ENCODE results near the gene IPO9.
"Not testable (repeated sequence)": the region's sequence is repeated elsewhere in the genome, so short reads cannot be mapped to it uniquely, and the experiment has no call there.

The IPO9 gene

GRCh38 chr1:201850053-201850397 lies 21.1 kb downstream of the IPO9 start:
- no peak for DNase-seq

- DNase-seq = no peak
Observed at GRCh38 chr1:201851949-201852348, 23.0 kb downstream of the IPO9 start.

- DNase-seq = not testable (repeated sequence)
Observed at GRCh38 chr1:201856722-201857121, 27.8 kb downstream of the IPO9 start.

- no peak for DNase-seq
Observed at GRCh38 chr1:201859424-201859823, 30.5 kb downstream of the IPO9 start.

GRCh38 chr1:201861448-201861847 lies 32.5 kb downstream of the IPO9 start:
- no peak for DNase-seq

- DNase-seq = no peak
Observed at GRCh38 chr1:201870397-201870796, 41.4 kb downstream of the IPO9 start.

DNA sequence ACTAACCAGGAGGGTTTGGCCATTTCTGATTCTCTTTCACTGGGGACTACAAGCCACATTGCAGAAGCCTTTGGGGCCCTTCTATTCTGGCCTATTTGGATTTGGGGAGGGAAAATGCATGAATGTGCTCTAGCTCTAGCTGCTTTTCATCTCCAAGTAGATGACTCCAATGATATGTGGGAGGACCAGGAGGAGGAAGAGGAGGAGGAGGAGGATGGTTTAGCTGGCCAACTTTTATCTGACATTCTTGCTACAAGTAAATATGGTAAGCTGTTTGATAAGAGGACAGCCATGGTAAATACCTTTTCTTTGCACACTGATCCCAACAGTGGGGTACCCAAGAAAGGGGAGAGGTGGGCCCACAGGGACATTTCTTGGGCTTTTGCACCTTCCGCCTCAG lies 45.7 kb downstream of the IPO9 start:
- no peak for DNase-seq

DNA sequence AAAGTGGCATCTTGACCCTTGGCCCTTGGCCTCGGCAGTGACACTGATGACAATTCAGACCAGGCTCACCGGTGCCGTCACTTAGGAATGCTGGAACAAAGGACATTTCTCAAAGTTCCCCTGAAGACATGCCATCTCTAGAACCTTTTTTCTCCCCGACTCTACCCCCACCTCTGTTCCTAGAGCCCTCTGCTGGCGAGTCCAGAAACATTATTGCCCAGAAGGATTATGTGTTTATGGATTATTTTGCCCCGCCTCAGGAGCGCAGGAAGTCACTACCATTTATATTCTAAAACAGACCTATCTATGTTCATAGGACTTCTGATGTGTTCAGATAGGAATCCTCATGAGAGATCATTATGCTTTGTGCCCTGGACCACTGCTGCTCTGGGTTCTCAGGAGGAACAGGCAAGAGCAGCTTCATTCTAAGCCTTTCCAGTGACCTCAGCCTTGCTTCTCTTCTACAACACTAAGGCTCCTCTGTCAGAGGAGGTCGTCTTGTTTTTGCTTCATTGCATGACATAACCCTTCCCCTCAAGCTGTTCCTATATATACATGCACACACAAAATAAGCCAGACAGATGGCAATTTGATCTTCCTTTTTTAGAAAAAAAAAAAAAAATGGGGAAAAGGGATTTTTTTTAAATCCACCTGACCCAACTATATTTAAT lies 47.3 kb downstream of the IPO9 start:
- no peak for DNase-seq

- DNase-seq = no peak
Observed at GRCh38 chr1:201877877-201878401, 49.0 kb downstream of the IPO9 start.

GRCh38 chr1:201880928-201881571 lies 52.1 kb downstream of the IPO9 start:
- no peak for DNase-seq

DNA sequence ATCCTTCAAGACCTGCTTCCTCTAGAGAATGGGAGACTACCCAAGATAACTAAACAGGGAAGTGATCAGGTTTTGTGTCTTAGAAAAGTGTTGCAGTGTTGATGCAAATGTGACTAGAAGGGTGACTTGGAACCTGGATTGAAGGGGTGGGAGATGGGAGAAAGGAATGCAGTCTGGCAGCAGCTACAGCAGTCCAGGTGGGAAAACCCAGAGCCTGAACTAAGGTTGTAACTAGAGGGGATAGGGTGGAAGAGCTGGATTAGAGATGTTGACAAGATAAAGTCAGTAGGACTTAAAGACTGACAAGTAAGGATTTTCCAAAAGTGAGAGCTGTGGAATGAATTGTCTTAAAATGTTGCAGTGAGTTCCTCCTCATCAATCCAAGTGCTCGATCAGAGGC lies 52.7 kb downstream of the IPO9 start:
- peak; percentile 9 for DNase-seq

DNA sequence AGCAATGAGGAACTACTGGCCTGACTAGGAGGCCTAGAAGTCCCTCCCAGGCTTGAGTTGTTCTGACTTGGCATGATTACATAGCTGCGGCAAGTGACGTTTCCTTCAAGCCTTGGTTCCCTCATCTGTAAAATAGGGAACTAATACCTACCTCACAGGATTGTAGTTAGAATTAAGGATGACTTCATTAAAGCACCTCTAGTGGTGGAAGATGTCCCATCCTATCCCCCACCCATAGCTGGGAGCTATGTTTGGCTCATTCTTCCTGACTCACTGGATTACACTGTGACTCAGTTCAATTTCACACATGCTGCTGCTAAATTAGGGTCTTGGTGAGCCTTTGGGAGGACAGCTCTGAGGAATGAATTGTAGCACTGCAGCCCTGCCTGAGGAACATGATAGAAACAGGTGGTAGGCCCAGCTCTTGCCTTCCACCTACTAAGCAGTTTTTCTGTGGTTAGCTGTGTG lies 53.7 kb downstream of the IPO9 start:
- DNase-seq = peak; percentile 37

GRCh38 chr1:201883266-201883665 lies 54.3 kb downstream of the IPO9 start:
- no peak for DNase-seq

DNA sequence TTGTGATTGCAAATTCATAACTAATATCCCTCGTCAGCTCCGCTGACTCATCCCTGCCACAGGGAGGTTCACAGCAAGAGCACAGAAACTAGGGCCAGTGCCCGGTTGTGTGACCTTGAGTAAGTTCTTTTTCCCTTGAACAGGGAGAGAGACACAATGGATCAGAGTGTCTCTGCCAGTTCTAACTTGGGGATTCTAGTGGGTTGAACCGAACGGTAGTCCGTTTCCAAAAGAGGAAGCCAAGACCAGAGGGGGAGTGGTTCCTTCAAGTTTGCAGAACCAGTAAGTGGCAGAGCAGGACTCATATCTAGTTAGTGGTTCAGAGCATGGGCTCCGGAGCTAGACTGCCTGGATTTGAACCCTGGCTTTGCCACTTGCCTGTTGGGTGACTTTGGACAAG lies 54.8 kb downstream of the IPO9 start:
- no peak for DNase-seq

DNA sequence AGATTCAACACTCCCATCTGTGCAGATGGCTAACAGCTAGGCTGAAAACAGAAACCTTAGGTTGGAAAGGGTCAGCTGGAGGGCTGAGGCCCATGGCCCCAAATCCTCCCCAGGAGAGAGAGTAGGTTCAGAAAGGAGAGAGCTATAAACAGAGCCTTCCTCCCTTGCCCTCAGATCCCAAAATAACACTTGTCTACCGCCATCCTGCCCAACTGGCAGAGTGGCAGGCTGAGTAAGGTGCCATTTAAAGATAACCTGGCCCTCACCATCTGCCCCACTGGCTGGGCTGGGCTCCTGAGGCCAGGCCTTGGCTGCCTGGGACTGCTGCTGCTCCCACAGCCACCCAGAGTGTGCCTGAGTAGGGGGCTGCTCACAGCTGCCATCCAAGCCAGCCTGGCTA lies 55.5 kb downstream of the IPO9 start:
- no peak for DNase-seq

DNA sequence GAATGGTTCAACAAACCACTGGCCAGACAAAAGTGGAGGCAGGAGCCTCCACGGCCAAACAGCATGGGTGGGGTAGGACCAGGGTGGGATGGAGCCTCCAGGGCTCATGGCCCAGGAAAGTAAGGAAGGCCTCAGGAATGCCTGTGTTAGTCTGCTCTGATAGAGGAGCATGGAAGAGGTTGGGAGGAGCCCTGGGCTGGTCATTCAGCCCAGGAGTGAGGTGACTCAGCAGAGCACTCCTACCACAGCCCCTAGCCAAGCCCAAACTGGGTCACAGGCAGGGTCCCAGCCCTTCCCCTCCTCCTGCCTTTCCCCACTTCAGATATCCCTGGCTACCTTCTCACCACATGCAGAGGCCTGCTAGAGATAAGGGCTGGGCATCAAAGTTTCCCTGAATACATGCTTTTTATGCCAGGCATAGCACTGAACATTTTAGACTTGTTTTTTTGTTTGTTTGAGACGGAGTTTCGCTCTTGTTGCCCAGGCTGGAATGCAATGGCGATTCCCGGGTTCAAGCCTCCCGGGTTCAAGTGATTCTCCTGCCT lies 56.6 kb downstream of the IPO9 start:
- DNase-seq = no peak

DNA sequence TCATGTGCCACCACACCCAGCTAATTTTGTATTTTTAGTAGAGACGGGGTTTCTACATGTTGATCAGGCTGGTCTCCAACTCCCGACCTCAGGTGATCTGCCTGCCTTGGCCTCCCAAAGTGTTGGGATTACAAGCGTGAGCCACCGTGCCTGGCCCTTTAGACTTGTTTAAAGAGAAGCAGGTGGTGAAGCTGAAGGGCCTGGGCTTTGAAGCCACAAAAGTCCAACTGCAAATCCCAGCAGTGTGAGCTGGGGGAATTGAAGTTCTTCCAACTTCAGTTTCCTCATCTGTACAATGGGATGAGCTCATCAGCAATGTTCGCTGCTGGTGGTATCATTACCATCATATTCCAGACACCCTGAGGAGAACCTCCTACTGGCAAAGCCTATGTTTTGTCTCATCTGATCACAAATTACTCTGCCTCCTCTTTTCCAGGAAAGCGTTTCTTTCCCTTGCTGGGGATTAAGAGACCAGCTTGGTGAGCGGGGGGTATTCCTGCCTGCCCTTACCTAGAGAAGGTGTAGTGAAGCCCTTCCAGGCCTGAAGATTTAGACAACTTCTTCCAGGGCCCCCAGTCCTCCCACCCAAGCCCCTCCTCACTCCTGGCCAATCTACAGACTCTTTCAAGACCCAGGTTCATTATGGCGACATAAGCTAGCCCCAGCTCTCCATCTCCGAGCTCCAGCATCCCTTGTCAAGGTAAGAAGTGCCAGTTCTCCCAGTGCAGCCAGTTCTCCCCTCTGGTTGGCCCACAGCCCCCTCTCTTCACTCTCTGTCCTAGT lies 57.3 kb downstream of the IPO9 start:
- DNase-seq = no peak

DNA sequence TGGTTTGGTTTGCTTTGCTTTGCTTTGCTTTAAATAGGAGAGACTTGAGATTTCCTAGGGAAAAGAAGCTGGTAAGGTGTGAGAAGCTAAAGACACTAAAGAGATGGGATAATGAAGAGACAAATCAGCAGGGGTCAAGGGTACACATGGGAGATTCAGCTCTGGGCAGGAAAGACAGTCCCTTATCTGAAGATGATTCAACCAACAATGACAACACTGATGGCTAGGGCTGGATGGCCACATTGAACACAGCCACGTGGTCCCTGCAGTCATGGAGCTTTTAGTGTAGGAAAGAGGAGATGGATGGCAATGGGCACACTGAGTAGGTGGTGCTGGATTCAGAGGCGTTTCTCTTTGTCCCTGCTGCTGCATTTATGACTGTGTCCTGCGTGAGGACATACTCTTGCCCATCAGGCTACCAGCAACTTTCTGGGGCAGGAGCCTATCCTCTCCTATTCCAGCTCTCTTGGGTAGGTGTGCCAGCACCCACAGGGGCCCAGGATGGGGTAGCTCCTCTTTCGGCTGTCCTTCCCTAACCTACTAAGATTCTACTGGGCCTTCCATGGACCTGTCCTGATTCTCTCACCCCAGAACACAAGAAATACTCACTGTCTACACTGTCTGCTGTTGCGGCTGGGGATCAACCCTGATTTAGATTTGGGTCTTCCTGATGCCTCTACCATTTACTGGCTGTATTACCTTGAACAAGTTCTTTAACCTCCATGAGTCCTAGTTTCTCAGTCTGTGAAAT lies 58.3 kb downstream of the IPO9 start:
- DNase-seq = no peak

DNA sequence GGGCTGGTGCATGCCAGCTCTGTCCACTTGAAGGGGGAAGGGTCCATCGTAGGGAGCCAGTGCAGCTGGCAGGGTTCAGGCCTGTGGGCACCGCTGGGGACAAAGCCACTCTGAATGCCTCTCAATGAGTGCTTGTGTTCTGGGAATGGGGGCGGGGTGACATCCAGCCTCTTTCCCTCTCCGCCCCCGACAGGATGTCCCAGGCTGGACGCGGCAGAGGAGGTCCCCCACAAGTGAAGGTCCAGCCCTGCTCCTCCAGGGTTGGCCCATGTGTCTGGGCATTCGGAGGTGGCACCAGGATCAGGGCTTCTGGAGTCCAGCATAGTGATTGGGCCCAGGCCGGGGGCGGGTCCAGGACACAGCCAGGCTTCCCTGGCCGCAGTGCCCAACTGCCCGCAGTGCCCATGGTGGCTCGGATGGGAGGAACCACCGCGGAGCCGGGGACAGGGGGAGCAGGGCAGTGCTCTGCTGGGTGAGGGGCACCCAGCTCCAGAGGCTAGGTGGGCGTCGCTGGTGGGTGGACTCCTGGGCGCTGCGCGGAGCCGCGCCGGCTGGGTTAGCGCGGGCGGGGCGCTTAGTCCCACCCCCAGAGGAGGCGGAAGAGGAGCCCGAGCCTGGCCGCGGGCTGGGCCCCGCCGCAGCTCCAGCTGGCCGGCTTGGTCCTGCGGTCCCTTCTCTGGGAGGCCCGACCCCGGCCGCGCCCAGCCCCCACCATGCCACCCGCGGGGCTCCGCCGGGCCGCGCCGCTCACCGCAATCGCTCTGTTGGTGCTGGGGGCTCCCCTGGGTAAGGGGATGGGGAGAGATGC lies 59.5 kb downstream of the IPO9 start, which contains the start of gene SHISA4:
TSS of gene SHISA4 (plus strand) at position 617 of the 808 bp plus-strand sequence. CDS start at position 714, 97 bp downstream.
- DNase-seq = no peak

DNA sequence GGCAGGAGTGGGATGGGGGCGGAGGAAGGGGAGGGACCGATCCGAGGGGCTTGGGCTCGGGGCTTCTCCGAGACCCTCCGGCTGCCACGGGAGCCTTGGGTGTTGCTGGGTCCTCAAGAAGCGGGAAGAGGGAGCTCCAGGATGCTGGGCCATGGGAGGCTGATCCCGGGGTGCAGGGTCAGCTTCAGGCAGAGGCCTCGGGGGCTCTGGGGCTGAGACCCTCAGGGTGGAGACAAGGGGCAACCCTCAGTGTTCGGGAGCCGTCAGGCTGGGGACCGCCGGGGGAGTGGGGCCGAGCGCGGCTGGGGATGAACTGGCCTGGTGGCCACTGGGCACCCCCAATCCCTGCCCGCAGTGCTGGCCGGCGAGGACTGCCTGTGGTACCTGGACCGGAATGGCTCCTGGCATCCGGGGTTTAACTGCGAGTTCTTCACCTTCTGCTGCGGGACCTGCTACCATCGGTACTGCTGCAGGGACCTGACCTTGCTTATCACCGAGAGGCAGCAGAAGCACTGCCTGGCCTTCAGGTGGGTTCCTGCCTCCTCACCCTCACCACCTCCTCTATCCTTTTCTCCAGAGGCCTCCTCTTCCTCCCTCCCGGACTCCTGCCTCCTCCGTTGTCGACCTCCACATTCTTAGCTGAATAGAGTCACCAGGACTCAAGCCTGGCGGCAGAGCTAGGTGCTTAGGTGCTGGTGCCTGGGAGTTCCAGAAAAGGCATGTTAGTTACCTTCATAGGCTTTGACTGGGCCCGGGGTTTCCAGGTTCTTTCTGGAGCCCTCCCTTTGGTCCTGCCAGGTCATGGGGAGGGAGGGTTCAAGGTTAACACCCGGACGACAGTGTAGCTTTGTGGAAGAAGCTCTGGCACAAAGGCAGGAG lies 60.4 kb downstream of the IPO9 start:
- DNase-seq = no peak

DNA sequence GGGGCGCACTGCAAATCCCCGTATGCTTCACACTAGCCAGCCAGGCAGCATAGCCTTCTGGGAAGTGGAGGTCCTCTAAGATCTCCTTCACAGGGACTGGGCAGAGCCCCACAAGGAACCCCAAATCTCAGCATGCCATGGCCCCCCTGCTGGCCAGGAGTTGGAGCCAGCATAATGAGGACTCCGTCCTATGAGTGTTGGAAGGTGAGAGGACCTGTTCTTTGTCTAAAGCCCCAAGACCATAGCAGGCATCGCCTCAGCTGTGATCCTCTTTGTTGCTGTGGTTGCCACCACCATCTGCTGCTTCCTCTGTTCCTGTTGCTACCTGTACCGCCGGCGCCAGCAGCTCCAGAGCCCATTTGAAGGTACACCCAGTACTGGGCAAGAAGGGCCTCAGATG lies 61.3 kb downstream of the IPO9 start:
- no peak for DNase-seq

All from activated CD8-positive, alpha-beta memory T cell treated with anti-CD3 and anti-CD28 coated beads for 24 hours (primary cell).